Smooth muscle cell of the brain vasculature (primary cell): ENCODE results near the gene XPNPEP1.

Experiments used
- DNase-seq: peaks from one replicate; pipeline ENCODE4 v3.0.0-alpha.2; 2012; ENCODE audit warnings: low read depth, low spot score

XPNPEP1 gene

DNA sequence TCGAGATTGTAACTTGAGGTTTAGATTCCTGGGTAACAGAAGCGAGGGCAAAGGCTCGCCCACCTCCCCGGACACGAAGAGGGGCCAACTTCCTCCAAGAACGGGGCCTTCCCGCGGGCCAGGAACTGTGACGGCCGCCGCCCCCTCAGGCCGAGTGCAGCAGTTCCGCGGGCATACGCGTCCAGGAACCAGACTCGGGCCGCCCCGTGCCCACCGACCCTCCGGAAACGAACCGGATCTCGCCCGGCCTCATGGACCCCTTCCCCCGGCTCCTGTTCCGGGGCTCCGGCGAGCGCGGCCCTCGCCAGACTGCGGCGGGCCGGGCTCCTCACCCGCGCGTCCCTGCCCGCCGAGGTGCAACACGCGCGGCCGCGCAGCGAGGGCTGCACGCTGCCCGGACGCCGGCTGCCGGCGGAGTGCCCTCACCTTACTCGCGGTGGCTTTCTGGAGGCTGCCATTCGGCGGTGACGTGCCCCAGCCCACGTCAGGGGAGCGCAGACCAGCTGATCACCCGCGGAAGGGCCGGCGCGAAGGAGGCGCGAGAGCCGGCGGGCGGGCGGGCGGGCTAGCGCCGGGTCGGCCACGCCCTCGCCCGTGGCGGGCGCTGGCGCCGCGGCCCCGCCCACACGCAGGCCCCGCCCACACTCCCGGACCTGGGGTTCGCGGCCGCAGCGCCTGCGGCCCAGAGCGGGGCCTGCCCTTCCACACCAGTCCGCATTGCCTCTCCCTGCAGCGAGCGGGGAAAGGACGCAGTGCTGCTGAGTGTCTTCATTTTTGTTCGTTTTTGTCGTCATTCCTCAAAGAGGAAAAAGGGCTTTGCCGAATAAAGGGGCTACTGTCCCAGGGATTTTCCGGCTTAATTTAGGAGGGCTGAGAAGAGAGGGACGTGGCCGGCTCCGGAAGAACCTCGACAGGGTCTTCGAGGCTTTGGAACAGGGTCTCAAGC, at the start of gene XPNPEP1:
Gene XPNPEP1 (minus strand): TSS at position 536 of the 946 bp plus-strand sequence. CDS start 78 bp downstream, at position 458.
- peak; percentile 51 for DNase-seq

DNA sequence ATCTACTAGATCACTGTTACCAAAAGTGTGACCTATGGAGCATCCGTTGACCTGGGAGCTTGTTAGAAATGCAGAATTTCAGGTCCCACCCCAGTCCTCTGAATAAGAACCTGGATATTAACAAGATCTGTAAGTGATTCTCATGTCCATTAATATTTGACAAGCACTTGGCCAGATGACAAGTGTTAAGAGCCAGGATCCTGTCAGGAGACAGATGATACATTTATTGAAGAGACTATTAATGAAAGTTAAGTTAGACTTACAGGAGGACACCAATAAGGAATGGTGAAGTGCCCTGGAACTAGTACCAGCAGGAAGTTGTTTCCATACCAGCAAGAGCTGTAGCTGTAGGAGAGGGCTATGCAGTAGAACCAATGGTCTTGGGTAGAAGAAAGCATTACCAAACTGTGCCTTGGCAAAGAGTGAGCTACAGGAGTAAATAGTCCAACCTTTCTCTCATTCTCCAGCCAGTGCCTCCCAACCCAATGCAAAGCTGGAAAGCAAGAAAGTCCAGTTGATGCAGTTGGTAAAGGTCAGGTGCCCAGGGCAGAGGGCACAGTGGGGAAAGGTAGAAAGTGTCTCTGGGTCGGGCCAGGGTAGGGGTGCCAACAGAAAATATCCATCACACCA, 49.2 kb upstream of the XPNPEP1 start:
- no peak for DNase-seq

DNA sequence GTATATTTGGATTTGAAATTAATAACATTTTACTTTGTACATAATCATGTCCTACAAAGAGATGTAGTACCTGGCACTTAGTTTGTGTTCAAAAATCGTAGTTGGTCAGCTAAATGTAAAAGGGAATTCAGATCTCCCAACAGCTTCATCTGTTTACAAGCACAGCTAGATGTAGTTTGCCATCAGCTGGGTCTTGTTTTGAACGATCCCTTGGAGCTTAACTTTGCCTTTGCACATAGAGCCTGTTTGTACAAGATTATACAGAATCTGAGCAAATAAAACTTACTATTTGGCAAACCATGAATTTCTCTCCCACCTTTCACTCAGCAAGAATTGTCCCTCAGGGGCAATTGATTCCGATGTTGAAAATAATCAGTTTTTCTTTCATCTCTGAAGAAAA, 48.3 kb upstream of the XPNPEP1 start:
- DNase-seq = no peak

DNA sequence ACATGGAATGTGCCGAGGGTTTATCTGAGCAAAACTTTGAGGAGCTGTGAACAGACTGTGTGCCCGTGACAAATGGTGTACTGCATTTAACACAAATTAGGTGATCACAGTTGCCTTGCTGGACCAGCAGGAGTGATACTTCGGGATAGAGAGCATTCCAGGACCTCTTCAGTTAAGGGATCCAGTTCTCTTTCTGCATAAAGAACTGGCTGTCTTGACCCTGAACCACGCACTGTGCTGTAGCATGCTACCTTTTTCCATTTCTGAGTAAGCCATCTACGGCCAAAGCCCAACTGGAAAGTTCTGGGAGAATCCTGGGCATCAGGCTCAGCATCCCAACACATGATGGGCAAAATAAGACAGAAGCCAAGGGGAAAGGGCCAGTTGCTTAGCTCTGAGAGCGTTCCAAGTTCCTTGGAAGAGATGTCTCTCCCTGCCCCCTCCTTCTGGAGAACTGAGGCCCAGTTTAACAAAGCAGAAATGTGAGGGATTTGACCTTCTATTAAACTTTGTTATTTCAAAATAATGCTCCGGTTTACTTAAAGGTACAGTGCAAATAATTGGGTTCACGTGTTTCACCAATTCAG, 46.5 kb upstream of the XPNPEP1 start:
- no peak for DNase-seq

DNA sequence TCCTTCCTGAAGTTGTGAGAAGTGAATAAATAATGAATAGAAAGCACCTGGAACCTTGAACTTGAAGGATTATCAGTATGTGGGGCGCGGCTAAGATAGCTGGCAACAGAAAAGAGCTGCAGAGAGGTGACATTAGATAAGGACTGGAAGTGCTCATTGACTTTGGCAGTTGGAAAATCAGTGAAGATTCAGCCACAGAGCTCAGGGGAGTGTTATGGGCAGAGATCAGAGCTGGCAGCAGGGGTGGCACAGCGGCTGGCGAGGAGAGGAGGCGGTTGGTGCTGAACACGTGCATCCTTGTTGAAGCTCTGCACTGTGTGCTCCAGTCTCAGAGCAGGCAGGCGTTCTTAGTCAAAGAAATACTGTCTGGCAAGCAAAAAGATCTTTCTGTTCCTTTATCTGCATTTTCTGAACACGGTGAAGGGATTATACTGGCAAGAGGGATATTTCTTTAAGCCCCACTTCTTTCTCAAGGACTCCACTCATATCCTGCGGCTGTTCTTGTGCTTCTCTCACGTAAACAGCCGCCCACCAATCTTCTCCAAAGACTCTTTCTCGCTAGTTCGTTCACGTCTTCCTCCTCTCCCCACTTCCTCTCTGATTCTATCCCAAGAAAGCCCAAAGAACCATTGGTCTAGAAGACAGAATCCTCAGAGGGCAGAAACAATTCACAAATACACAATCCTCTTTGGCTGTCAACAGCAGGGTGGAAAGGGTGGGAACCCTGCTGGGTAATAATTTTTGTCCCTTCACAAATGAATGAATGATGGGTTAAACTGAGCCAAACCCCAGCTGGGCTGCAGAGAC, 45.8 kb upstream of the XPNPEP1 start:
- DNase-seq = no peak

DNA sequence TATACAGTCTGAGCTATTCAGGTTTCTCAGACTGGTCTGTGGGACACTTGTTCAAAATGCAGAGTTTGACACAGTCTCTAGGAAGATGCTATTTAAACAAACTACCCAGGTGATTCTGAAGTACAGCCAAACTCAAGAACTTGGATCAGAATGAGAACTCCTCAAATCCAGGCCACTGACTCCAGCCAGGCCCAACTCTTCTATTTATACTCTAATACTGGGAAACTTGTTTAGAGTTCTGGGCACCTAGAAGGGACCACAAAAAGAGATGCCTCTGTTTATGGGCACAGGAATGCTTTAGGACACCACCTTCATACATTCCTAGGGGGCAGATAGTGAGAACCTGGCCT, 44.4 kb upstream of the XPNPEP1 start:
- no peak for DNase-seq

DNA sequence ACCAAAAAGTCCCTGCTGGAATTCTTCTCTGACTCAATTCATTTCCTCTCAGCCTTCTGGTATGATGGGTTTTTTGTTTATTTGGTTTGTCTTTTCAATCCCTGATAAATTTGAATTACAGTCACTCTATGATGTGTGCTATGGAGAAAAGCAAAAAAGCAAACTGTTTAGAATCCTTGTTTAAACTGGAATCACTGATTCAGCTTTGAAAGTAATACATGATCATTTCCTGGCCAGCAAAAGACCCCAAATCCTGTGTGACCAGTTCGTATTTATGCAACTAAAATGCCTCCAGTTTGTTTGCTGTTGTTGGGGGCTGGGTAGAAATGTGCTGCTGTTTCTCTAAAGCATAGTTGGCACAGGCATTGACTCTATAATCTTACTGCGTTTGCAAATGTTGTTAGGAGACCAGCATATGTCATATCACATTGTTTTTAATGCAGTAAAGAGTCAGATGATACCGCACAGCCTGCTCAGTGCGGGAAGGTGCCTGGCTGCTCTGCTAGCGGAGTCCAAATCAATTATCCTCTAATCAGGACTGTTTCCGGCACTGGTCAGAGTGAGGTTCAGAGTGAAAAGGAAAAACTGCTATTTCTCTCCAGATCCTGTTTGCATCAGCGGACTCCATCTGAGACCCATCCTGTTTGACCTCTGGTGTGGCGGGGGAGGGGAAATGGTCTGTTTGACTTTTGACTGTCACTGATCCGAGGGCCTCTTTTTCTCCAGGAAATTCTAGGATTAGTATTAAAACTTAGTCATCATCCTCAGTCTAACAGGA, 43.8 kb upstream of the XPNPEP1 start:
- no peak for DNase-seq

DNA sequence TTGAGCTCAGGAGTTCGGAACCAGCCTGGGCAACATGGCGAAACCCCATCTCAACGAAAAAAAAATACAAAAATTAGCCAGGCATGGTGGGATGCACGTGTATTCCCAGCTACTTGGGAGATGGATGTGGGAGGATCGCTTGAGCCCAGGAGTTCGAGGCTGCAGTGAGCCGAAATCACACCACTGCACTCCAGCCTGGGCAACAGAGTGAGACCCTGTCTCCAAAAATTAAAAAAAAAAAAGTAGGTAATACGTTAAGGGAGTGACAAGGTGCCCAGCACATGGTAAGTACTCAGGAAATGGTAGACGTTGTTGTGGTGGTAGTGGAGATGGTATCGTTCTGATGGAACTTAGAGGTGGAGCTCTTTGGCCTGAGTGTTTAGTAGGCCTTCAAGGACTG, 41.0 kb upstream of the XPNPEP1 start:
- DNase-seq = no peak

DNA sequence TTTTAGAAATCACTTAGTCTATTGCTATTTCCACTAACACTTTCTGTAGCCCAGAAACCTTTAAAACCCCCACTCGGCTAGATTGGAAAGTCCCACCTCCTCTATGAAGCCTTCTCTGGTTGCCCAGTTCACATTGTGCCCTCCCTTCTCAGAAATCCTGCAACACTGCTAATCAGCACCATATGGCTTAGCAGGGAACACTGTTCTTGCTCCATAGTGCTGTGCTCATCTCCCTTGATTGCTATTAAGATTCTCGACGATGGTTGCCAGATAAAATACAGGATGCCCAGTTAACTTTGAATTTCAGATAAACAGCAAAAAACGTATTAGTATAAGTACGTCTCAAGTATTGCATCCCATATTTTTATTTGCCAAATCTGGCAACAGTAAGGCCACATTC, 40.1 kb upstream of the XPNPEP1 start:
- DNase-seq = no peak

DNA sequence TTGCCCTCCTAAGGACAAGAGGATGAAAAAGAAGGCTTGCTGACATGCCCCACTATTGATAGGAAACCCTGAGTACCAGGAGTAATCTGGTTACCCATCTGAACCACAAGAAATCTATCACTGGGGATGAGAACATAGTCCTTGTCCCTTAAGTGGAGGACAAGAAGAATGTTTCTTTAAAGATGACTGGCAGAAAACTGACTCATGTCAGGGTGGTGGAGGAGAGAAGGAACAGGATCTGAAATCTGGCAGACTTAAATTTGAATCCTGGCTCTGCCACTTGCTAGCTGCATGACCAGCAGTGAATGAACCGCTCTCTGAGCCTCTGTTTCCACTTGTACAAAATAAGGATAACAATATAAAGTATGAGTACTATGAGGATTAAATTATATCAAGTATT, 38.9 kb upstream of the XPNPEP1 start:
- DNase-seq = no peak

DNA sequence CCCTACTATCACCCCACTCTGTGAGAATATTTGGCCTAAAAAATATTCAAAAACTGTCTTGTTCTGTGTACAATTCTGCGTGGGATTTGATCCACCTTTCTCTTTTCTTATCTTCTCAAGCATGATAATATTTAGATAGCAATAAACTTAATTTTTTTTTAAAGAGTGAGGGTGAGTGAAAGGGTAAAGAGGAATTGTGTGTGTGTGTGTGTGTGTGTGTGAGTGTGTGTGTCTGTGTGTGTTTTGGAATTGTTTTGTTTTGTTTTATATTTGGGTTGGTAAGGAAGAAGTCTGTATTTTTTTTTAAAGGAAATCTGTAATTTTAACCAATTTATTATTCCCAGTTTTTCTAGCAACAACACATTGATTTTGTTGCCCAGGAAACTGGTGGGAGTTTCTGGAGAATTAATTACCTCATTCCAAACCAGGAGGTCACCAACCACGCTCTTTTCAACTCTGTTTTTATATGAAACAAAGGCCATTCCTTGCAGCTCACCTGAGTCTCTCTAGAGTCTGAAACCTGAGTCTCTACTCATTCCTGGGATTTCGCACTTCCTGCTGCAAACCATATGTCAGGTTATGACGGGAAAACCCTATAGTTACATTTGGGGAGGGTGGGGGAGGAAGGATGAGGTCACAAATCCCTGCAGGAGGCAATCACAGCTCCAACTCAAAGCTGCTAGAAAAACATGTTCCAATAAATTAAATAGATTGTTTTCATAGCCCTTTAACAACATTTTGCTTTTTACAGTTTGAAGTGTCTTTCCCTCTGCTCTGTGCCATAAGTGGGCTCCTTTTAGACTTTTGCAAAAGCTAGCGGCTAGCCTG, 38.1 kb upstream of the XPNPEP1 start:
- DNase-seq = no peak

DNA sequence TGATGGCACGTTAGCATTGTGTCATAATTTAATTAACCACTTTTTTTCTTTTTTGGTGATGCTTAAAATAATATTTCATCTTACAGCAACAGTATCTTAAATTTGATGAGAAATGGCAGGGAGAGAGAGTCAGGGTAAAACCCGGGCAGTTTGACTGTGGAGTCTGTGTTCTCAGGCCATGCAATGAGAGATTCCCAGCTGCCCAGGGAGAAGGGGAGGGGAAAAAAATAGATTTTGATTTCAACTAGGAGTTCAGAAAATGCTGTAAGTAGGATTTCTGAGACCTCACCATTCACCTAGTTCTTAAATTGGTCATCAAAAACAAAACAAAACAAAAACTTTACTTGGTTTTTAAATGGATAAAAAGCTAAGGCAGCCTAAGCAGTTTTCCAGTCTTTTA, 37.4 kb upstream of the XPNPEP1 start:
- DNase-seq = no peak

DNA sequence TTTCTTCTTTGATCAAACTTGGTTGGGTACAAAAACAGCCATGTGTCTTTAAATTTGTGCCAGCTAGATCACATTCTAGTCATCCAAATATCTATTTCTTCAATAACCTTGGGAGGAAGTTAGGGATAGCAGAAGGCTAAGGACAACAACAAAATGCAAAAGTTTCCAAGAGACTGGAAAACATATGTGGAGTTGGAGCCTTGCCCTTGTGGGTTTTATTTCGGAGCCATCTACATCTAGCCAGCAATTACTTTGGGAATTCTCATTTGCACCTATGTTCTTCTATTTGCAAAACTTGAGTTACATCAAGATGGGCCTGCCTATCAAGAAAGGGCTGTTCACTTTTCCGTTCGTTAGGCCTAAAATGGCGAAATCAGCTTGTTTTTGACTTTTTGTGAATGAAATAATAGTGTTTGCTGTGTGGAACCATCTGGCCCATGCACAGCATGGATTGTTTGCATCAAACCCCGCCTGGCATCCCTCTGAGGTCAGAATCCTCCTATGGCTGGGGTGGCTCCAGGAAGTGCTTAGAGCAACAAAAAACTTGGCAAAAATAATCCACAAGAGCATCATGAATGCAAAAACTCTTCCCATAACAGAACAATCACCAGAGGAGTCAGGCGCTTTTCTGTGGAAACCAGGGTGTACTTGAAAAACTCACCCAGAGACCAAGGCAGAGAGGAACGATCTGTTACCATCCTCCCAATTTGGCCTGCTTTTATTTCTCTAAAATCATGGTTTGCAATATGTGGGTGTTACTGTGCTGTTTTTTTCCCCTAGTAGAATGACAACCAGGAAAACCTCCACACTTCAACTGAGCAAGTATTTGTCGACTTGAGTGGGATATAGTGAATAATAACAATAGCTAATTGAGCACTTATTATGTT, 36.2 kb upstream of the XPNPEP1 start:
- DNase-seq = no peak

DNA sequence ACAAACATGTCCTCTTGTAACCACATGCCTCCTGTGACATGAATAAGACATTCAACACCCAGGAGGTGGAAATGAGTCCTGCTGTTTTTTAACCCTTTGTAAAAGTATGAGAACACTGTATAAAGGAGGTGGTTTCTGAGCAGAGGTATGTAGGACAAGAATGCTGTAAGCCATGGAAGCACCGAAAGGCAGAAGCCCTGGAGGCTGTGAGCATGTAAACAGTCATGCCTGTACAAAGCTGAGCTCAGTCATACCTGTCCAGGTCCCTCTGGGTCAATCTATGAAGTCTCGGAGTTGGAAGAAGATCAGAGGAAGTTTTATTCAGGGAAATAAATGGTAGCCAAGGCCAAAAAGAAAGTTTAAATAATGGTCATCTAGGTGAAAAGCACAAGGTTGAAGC, 34.7 kb upstream of the XPNPEP1 start:
- DNase-seq = no peak

DNA sequence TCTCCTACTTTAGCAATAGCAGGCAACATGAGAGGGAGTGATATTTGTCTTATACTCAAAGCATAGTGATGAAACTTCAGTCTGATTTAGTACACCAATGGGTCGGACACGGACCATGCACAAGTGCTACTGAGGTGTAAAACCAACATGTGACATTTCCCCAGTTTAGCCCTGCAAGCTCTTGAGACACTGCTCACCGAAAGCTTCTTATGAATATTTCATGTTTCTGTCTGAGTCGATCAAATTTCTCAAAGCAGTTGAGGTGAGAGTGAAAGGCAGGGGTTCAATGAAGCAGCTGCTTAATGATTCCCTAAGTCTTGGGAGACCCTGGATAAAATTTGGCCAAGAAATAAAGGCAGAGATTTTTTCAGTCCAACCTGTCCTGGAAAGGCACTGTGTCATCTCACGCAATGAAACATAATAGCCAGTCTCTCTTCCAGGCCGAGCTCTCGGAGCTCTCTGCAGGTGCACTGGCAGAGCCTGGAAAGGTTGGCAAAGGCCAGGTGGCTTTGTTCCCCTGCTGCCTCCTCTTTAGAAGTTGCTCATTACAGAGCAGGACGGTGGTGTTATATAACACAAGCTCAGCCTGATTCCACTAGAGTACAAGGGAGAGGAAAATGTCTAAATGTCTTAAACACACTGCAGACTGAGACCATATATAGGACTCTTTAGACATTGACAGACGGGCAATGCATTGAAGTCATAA, 33.9 kb upstream of the XPNPEP1 start:
- no peak for DNase-seq

DNA sequence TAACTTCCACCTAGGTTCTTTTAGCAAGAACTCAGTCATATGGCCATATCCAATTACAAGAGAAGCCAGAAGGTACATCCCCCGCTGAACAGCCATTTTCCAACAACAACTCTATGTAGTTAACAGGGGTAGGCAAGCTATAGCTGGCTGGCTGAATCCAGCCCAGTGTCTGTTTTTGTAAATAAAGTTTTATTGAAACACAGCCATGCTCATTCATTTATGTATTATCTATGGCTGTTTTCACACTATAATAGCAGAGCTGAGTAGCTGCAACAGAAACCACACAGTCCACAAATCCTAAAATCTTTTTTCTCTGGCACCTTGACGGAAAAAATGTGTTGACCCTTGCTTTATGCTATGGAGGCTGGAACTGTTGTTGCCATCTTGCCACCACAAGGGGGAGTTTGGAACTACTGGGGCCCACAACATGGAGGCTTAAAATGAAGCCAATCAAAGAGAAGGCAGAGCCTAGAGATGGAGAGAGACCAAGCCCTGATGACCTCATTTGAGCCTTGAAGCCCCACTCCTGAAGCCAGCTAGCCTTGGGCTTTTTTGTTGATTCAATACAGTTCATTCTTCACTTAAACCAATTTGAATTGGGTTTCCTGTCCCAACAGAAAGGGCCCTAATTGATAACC, 33.3 kb upstream of the XPNPEP1 start:
- DNase-seq = no peak

DNA sequence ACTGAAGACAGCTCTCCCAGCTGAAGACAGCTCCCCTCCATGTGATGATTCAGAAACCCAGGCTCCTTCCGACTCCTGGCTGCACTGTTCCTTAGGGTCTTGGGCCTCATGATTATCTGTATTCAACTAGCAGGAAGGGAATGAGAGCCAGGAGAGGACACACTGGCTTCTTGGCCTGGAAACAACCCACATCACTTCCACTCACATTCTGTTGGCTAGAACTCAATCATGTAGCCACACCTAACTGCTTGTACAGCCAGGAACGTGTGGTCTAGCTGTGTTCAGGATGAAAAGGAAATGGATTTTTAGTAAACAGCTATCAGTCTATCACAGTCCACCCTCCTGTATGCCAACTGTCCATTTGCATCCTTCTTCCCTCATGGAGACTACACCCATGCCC, 30.5 kb upstream of the XPNPEP1 start:
- DNase-seq = no peak

DNA sequence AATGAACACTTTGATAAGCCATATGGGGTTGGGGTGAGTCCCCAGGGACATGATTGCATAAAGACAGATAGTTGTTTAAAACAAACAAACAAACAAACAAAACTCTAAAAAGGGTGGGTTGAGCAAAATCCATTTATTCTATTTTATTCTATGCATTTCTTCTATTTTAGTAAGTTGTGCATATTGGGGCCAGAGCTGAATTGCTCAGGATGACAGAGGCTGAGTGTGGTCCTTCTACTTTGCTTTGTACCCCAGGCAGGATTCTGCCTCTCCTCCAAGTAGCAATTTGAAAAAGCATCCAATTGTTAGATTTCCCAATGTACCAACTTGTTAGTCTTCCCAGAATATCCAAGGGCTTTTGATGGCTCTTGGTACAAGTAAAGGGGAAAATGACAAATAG, 29.2 kb upstream of the XPNPEP1 start:
- no peak for DNase-seq
